C4-2B (cell line): ENCODE measurements around the gene IL1RAPL2.

Experiments used
- CTCF ChIP-seq: fragments of 450-650 bp; conservative IDR thresholded peaks from 2 replicates; pipeline ENCODE4 v1.5.1; 2017; ENCODE audit warnings: mild to moderate bottlenecking
- ZFX ChIP-seq: fragments of 450-650 bp; IDR thresholded peaks from 2 replicates; pipeline ENCODE4 v1.6.1; 2017

- TF ChIP-seq CTCF = no peak
- no peak for TF ChIP-seq ZFX
Observed at GRCh38 chrX:104566681-104567501, 892 bp downstream of the IL1RAPL2 start.
